ENCODE measurements around the gene FRS3.

FRS3 gene

GRCh38 chr6:41811095-41811494 lies 31.4 kb upstream of the FRS3 start:
- ChIA-PET POLR2A (no interaction called here), CTCF (no interaction called here)
- no peak for DNase-seq (ENCODE audit: extremely low spot score)
- TF ChIP-seq CTBP1 (IDR thresholded peaks at IDR 0.05; ENCODE audit: borderline replicate concordance): no peak
- no peak for TF ChIP-seq FOXA1 (IDR thresholded peaks at IDR 0.05)
- no peak for TF ChIP-seq L3MBTL2 (conservative IDR thresholded peaks at IDR 0.05)
- no peak for TF ChIP-seq FOXK2 (IDR thresholded peaks at IDR 0.05)
- TF ChIP-seq, protein P1, sequence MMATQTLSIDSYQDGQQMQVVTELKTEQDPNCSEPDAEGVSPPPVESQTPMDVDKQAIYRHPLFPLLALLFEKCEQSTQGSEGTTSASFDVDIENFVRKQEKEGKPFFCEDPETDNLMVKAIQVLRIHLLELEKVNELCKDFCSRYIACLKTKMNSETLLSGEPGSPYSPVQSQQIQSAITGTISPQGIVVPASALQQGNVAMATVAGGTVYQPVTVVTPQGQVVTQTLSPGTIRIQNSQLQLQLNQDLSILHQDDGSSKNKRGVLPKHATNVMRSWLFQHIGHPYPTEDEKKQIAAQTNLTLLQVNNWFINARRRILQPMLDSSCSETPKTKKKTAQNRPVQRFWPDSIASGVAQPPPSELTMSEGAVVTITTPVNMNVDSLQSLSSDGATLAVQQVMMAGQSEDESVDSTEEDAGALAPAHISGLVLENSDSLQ (IDR thresholded peaks at IDR 0.05): no peak
- TF ChIP-seq ARNT (IDR thresholded peaks at IDR 0.05): no peak
- TF ChIP-seq TARDBP (IDR thresholded peaks at IDR 0.05): no peak
- TF ChIP-seq BHLHE40 (IDR thresholded peaks at IDR 0.05; ENCODE audit: borderline replicate concordance): no peak
- no peak for TF ChIP-seq ZNF384 (IDR thresholded peaks at IDR 0.05)
- no peak for TF ChIP-seq SUZ12 (IDR thresholded peaks at IDR 0.05)
- no peak for TF ChIP-seq NFRKB (IDR thresholded peaks at IDR 0.05)
- TF ChIP-seq ELF4 (IDR thresholded peaks at IDR 0.05): no peak
- TF ChIP-seq SP1 (IDR thresholded peaks at IDR 0.05): no peak
- TF ChIP-seq LEF1 (IDR thresholded peaks at IDR 0.05; ENCODE audit: borderline replicate concordance): no peak
- TF ChIP-seq HDGF (IDR thresholded peaks at IDR 0.05; ENCODE audit: borderline replicate concordance): no peak

DNA sequence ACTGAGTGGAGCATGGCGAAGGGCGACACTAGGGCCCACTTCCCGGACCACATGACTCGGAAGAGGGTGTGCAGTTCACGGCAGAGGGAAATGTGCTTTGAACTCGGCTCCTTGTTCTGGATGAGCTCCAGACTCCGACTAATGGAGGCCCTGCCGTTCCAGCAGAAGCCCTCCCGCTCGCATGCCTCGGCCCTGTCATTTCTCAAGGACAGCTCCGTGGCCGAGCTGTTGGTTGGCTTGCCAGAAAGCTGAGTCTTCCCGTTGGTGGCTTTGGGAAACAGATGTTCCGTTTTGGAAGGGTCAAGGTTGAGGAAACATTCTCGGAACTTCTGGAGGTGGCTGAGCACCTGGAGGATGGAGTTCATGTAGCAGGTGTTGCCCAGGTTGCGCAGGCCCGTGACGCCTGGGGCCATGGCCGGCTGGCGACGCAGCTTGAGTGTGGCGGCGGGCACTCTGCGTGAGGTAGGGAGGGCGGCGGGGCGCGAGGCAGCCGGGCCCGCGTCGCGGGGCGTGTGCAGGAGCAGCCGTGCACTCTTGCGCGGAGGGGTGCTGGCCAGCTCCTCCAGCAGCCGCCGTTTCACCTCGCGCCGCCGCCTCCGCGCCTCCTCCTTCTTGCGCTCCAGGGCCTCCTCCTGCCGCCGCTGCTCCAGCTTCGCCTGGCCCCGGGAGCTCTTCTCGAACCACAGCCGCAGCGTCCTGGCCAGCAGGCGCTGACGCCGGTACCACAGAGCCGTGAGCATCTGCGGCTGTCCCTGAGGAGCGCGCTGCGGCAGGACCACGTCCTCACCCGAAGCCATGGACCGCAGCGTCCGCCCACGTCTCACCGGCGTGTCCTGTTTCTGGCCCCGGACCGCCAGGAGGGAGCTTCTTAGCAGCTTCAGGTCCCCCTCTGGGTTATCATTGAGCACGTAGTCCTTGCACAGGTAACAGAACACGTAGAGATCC lies 26.4 kb upstream of the FRS3 start:
- TF ChIP-seq LEF1 (IDR thresholded peaks at IDR 0.05; ENCODE audit: borderline replicate concordance): no peak
- TF ChIP-seq FOXM1 (IDR thresholded peaks at IDR 0.05; ENCODE audit: borderline replicate concordance): no peak
- TF ChIP-seq ARNT (IDR thresholded peaks at IDR 0.05): no peak
- TF ChIP-seq SUZ12 (IDR thresholded peaks at IDR 0.05): no peak
- no peak for TF ChIP-seq ELF4 (IDR thresholded peaks at IDR 0.05)
- ChIA-PET CTCF (no interaction called here), POLR2A (no interaction called here)

GRCh38 chr6:41801380-41801779 lies 21.7 kb upstream of the FRS3 start:
- CTCF ChIA-PET: interaction anchor here (1.1 to 1.5 kb wide), 2 partner anchors 14 to 18 kb away, joined by 3 to 5 read pairs; partner anchors contain the start of gene TOMM6
- no peak for DNase-seq (ENCODE audit: extremely low spot score)
- TF ChIP-seq FOXA1 (IDR thresholded peaks at IDR 0.05) (no peak), HDGF (IDR thresholded peaks at IDR 0.05; ENCODE audit: borderline replicate concordance) (no peak), FOXK2 (IDR thresholded peaks at IDR 0.05) (no peak), NFRKB (IDR thresholded peaks at IDR 0.05) (no peak), L3MBTL2 (conservative IDR thresholded peaks at IDR 0.05) (no peak), BHLHE40 (IDR thresholded peaks at IDR 0.05; ENCODE audit: borderline replicate concordance) (no peak), SP1 (IDR thresholded peaks at IDR 0.05) (no peak), ZNF384 (IDR thresholded peaks at IDR 0.05) (no peak), FOXM1 (IDR thresholded peaks at IDR 0.05; ENCODE audit: borderline replicate concordance) (no peak), CTBP1 (IDR thresholded peaks at IDR 0.05; ENCODE audit: borderline replicate concordance) (no peak), TARDBP (IDR thresholded peaks at IDR 0.05) (no peak), LEF1 (IDR thresholded peaks at IDR 0.05; ENCODE audit: borderline replicate concordance) (no peak), ELF4 (IDR thresholded peaks at IDR 0.05) (no peak), SUZ12 (IDR thresholded peaks at IDR 0.05) (no peak), ARNT (IDR thresholded peaks at IDR 0.05) (no peak)
- TF ChIP-seq, protein P1 (IDR thresholded peaks at IDR 0.05): no peak

More for the DNA sequence above, 26.4 kb upstream of the FRS3 start:
- DNase-seq (ENCODE audit: extremely low spot score): no peak

DNA sequence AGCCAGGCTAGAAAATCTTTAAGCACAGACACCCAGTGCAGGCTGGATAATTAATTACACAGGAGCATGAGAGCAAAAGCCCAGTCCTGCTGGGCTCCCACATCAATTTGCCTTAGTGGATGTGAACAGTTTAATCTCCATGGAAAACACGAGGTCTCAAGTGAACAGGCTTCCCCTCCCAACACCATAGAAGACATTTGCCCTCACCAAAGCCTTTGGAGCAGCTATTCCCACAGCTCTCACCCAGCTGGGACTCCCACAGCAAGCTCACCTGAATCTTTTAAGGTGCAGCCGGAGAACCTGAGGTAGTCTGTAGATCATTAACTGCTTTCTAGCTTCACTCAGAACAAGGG lies 19.8 kb upstream of the FRS3 start:
- POLR2A ChIA-PET: no interaction called here
- no peak for TF ChIP-seq L3MBTL2 (conservative IDR thresholded peaks at IDR 0.05)

More at GRCh38 chr6:41801380-41801779, 21.7 kb upstream of the FRS3 start:
- POLR2A ChIA-PET: interaction anchor here (1.0 kb wide), 1 partner anchor 249 kb away, joined by 3 read pairs; the partner anchor contains the start of gene TAF8

DNA sequence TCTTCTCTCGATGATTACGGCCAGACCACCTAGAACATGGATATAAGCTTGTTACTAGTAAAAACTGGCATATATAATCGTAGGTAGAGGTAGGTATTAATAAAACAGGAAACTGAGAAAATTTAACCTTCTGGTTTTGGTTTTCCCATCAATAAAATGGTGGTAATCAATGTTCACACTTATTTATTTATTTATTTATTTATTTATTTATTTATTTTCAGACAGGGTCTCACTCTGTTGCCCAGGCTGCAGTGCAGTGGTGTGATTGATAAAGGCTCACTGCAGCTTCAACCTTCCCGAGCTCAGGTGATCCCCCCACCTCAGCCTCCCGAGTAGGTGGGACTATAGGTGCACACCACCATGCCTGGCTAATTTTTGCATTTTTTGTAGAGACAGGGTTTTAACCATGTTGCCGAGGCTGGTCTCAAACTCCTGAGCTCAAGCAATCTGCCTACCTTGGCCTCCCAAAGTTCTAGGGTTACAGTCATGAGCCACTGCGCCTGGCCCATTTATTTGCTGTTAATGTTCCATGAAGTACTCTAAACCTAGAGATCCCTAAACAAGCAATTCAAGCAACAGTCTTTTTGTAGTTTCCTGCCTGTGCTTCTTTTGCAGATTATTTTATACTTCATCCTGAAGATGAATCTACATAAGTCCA lies 19.3 kb upstream of the FRS3 start:
- DNase-seq (ENCODE audit: extremely low spot score): no peak
- ChIA-PET POLR2A (no interaction called here), CTCF (no interaction called here)
- TF ChIP-seq ELF4 (IDR thresholded peaks at IDR 0.05) (no peak), L3MBTL2 (conservative IDR thresholded peaks at IDR 0.05) (no peak), FOXM1 (IDR thresholded peaks at IDR 0.05; ENCODE audit: borderline replicate concordance) (no peak), SUZ12 (IDR thresholded peaks at IDR 0.05) (no peak), SP1 (IDR thresholded peaks at IDR 0.05) (no peak), ZNF384 (IDR thresholded peaks at IDR 0.05) (no peak), ARNT (IDR thresholded peaks at IDR 0.05) (no peak), BHLHE40 (IDR thresholded peaks at IDR 0.05; ENCODE audit: borderline replicate concordance) (no peak), NFRKB (IDR thresholded peaks at IDR 0.05) (no peak), HDGF (IDR thresholded peaks at IDR 0.05; ENCODE audit: borderline replicate concordance) (no peak), FOXA1 (IDR thresholded peaks at IDR 0.05) (no peak), TARDBP (IDR thresholded peaks at IDR 0.05) (no peak), CTBP1 (IDR thresholded peaks at IDR 0.05; ENCODE audit: borderline replicate concordance) (no peak), LEF1 (IDR thresholded peaks at IDR 0.05; ENCODE audit: borderline replicate concordance) (no peak), FOXK2 (IDR thresholded peaks at IDR 0.05) (no peak)
- TF ChIP-seq, protein P1 (IDR thresholded peaks at IDR 0.05): no peak

More for the DNA sequence above, 19.8 kb upstream of the FRS3 start:
- DNase-seq (ENCODE audit: extremely low spot score): no peak
- CTCF ChIA-PET: no interaction called here
